Right lobe of liver (tissue), 4 donors: ENCODE data around the gene AMPH.

Experiments
- CTCF ChIP-seq, 4 donors: fragments of 200-600 bp in 3 of 4; fragments of 450-650 bp in 1 of 4; IDR thresholded peaks; one replicate each; pipeline versions ENCODE4 v1.5.1 to v1.8.0; 2016 to 2022; ENCODE audit warnings: antibody characterized with exemption in 4 of 4, mild to moderate bottlenecking in 2 of 4
- POLR2A ChIP-seq: fragments of 450-650 bp; IDR thresholded peaks from one replicate; pipeline ENCODE4 v1.6.1; 2017; ENCODE audit warnings: antibody characterized with exemption, mild to moderate bottlenecking
- donor health status: DM: no; HTN: no; CAD: no.
- donor health status: DM: no; HTN: no; CAD: no.
- donor health status: DM: no; HTN: yes; CAD: no.

- no peak for TF ChIP-seq CTCF (IDR thresholded peaks at IDR 0.05)
- TF ChIP-seq POLR2A = no peak
Measured at GRCh38 chr7:38535073-38535472, 96.1 kb downstream of the AMPH start.
